Measurements from ENCODE around the gene EVL.
"Not testable (repeated sequence)": the region's sequence is repeated elsewhere in the genome, so short reads cannot be mapped to it uniquely, and the experiment has no call there.

EVL gene

DNA sequence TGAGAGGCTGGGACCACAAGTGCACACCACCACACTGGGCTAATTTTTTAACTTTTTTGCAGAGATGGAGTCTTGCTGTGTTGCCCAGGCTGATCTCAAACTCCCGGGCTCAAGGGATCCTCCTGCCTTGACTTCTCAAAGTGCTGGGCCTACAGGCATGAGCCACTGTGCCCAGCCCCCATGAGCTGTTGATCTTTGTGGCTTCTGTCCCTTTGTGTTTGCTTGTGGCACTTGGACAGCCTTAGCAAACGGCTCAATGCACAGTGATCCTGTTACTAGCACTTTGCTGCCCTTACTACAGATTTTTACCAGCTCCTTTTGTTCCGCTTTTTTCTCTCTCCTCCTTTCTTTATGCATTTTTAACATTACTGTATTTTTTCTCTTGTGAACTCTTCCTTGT, 25.3 kb upstream of the EVL start:
- DNase-seq = no peak

DNA sequence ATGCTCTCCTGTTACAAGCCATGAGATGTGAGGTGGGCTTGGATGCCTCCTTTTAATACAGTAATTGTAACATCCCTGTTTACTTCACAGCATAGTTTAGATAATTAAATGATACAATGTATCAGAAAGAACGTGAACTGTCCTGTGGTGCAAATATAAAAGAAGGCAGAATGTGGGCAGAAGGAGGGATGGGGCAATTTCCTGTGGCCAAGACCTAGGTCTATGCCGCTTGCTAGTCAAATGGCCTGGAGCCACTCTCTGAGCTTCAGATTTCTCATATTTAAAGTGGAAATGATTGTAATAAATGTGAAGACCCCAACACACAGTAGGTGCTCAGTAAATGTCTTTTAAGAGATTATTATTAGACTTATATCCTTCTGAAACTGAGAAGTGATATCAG, 24.0 kb upstream of the EVL start:
- DNase-seq = no peak

DNA sequence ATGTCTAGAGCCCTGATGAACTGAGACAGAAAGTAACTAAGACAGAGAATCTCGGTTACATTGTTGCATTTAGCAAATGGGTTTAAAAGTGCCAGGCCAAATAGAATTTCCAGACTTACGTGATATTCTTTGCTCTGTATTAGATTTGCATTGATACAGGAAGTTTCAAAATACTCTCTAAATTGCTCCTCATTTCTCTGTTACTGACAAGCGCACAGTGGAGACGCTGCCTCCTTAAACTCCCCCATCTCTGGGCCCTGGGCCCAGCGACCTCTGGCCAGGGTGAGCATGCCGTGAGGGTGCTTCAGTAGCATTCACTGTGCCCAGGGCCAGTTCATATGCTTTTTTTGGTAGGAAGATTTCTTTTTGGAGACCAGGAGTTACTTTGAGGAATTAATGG, 22.9 kb upstream of the EVL start:
- DNase-seq = no peak

DNA sequence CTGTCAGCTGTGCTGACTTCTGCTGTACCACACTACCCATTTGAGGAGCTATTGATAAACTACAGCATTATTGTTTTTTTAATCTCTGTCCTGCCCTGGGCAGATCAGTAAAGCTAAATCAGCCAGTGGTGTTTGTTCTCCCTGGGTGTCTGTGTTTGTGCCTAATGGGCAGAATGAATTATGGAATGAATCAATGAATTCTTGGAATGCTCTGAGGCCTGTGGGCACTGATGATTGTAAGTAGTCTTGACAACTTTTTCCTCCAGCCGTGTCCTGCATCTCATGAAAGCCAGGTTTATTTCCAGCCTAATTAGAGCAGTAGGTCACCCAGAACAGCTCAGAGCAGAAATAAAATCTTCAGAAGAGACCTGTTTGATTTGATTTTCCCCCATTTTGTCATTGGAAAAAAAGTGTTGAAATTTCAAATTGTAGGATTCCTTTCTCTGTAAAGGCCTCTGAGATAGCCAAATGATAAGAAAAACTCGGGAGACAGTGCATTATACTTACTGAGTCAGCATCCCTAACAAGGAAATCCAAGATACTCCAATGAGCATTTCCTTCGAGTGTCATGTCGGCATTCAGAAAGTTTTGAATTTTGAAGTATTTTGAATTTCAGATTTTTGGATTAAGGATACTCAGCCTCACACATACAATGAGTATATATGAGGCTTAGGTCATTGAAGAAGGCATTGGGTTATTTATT, 19.4 kb upstream of the EVL start:
- no peak for DNase-seq

DNA sequence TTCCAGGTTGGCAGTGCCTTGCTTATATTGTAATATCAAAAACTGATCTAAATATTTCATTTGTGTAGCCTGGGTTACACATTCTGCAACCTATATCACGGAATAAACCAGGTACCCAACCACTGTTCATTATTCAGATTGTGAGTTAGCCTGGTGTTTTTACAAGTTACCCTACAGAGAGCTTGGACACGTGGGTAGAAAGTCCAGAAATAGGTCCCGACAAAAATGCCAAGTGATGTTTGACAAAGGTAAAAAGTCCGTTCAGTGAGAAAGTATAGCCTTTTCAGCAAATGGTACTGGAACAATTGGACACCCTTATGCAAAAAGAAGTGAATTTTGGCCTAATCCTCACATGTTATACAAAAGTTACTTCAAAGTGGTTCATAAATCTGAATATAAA, 17.6 kb upstream of the EVL start:
- no peak for DNase-seq

DNA sequence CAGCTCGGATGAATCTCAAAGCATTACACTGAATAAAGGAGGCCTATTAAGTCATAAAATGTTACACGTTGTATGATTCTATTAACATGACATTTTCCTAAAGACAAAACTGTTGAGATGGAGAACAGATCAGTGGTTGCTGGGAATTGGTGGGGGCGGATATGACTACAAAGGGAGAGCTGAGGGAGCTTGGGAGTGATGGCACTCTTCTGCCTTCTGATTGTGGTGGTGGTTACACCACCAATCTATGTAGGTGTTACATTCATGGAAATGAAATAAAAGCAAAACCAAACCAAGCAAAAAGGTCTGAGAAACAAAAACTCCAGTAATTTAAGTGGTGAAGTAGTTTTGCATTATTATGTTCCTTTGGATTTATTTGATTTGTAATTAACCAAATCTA, 16.4 kb upstream of the EVL start:
- no peak for DNase-seq

DNA sequence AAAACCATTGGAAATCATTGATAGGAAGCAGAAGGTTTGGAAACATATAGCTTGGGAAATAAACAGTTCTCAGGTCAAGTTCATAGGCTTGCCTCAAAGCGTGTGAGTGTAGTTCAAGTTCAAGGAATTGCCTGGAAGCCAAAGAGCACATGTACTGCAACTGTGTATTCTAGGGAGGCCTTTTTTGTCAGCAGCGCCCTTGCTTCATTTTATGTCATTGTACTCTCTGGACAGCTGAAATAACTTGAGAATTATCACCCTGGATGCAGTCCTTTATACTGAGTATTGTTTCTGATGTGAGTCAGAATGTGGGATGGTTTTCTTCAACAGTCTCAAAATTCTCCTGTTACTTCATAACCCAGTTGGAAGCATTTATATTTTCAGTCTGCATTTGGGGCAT, 16.0 kb upstream of the EVL start:
- no peak for DNase-seq

DNA sequence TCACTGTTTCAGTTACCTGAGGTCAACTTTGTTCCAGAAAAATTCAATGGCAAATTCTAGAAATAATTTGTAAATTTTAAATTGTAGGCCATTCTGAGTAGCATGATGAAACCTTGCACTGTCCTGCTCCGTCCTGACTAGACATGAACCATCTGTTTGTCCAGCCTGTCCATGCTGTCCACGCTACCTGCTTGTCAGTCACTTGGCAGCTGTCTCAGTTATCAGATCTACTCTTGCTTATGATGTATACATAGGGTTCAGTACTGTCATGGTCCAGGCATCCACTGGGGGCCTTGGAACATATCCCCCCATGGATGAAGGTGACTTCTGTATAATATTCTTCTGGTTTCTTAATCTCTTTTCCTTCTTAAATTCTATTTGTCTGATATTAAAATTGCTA, 14.1 kb upstream of the EVL start:
- DNase-seq = no peak

DNA sequence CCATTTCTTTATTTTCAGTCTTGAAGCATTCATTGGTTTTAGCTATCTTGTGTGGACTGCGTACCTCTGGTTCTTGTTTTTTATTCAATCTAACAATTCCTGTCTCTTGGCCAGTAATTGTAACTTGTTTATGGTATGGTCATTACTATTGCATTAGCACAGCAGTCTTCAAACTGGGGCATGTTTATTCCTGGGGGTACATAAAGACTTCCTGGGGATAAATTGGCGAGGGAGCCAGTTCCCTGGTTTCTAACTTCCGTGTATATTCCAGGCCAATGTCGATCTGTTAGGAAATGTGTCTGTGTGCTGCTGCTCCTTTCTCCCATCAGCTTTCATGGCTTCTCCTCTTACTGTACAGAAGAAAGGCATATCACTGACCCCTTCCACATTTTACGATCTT, 13.7 kb upstream of the EVL start:
- no peak for DNase-seq

DNA sequence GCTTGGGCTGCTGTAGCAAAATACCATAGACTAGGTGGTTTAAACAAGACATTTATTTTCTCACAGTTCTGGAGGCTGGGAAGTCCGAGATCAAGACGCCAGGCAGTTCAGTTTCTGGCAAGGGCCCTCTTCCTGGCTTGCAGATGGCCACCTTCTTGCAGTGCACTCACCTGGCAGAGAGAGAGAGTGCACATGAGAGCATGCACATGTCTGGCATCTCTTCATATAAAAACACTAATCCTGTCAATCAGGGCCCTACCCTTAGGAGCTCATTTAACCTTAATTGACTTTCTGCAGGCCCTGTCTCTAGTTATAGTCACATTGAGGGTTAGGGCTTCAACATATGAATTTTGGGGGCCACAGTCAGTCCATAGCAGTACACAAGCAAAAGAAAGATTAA, 12.4 kb upstream of the EVL start:
- no peak for DNase-seq

DNA sequence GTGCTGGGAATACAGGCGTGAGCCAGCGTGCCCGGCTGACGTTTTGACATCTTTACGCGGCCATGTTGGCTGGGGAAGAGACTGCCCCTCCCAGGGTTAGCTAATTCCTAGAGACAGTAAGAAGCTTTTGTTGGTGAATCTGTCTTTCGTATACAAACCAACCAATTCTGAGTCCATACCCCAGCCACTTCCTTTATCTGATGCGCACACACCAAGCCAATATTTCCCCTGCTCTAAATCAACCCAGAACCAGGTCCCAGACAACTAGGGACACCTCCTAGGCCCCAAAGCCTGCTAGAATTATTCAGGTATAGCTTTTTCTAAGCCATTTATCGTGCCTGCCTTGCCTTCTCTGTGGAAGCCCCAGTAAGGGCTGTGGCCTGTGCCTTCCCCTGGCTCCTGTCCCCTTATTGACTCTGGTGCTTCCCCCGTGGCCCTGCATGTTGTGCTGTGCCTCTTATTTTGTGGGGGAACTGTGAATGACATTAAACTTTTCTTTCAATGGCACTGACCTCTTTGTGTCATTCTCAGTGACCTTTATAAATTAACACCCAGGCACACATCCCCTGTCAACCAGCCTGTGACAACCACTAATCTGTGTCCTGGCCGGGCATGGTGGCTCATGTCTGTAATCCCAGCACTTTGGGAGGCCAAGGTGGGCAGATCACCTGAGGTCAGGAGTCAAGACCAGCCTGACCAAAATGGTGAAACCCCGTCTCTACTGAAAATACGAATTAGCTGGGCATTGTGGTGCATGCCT, 10.7 kb upstream of the EVL start:
- no peak for DNase-seq

DNA sequence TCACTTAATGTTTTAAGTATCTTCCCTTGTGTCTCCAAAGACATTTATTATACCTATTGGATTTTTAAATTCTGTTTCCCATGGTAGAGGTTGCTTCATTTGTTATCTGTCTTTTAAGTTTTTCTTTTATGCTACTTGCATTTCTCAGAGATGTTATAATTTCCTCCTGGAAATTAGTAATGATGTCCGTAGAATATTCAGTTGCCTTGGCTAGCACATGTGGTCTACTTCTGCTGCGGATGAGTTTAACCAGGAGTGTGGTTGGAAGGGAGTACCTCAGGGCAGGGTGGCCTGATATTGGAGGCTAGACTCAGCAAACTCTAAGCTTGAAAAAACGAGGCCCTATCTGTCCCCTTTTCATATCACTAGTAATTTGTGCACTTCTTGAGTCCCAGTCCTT, 8.8 kb upstream of the EVL start:
- DNase-seq = no peak

DNA sequence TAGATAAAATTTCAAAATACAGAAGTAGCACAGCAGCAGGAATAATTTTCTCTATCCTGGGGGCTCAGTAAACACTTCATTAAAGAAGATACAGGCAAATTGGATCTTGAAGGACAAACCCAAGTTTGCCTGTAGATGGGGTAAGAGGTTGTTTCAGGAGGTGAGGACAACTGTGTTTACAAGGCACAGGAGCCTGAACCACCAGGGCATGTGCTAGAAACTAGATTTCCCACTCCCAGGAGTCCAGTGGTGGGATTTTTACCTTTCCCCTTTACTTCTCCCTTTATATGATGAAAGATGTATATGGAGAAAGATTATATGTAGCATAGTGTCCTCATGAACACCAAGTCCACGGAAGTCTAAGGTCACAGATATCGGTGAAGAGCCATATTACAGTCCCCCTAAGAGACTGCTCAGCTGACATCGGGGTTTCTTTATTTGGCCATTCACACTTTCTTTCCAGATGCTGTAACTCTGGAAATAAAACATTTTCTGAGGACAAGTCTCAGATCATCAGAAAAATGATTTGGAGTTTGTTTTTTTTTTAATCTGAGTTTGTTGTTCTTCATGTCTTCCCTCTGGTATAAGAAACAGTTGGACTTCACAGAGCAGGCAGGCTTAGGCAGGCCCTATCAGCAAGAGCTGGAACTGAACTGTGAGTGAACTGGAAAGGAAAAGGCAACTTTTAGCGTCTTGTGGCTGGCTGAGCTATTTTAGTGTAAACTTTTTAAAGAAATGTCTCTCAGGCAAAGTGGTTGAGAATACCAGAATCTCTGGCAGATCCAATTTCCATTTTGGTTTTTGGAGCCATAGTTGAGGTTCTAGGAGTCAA, 8.0 kb upstream of the EVL start:
- no peak for DNase-seq

DNA sequence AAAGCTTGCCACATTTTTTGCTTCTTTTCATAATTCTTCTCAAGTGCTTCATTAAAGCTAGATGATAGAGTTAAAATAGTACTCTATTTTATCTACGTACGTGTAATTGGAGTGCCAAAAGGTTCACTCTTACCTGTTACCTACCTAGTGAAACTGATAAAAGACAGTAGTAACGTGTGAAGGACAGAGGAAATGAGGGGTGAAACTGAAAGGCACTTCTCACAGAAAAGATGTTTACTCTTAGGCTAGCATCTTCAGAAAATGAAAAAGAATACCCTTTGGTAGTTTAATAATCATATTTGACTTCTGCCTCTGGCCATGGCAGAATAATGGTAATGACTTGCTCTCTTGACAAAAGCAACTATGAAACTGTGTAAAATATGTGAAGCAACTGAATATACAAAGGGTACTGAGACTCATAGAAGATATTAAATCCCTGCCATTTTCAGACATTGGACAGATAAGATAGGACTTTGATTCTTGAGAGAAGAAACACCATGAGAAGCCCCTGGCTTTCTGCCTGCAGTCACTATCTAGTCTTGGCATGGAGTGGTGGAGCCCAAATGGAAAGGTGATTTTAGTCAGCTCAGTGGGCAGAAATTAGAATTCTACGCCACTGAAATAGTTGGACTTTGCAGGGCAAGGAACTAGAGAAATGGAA, 6.3 kb upstream of the EVL start:
- no peak for DNase-seq

DNA sequence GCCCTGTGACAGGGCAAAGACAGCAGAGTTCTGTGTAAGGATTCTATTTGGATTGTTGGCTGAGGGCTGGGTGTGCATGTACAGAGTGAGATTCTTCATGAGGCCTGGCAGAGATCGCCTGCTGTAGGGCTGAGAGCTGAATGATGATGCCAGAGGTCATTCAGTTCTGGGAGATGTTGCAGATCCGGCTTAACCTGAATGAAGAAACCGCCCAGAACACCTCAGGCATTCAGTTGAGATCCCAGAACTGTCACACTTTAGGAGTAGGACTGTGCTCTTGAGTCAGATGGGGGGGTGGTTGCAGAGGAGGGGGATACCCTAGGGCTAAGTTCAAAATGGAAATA, 5.8 kb upstream of the EVL start:
- DNase-seq = no peak

DNA sequence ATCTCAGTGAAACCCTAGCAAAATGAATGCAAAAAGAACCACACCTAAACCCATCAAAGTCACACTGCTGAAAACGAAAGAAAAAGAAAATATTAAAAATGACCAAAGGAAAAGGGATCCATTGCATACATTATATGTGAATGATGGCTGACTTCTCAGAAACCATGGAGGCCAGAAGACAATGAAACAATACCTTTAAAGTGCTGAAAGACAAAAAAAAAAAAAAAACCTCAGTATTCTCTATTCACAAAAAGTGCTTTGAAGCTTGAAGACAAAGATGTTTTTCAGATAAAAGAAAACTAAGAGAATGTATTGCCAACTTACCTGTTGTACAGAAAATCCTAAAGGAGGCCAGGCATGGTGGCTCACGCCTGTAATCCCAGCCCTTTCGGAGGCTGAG, 4.5 kb upstream of the EVL start:
- DNase-seq = no peak

DNA sequence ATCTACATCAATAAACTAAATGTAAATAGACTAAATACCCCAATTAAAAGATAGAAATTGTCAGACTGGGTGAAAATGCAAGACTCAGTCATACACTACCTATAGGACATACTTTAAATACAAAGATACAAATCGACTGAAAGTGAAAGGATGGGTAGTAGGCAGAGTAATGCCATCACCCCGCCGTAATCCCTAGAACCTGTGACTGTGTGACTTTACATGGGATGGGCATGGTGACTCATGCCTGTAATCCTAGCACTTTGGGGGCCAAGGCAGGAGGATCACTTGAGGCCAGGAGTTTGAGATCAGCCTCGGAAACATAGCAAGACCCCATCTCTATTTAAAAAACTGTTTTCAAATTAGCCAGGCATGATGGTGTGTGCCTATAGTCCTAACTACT, 2.6 kb upstream of the EVL start:
- no peak for DNase-seq

DNA sequence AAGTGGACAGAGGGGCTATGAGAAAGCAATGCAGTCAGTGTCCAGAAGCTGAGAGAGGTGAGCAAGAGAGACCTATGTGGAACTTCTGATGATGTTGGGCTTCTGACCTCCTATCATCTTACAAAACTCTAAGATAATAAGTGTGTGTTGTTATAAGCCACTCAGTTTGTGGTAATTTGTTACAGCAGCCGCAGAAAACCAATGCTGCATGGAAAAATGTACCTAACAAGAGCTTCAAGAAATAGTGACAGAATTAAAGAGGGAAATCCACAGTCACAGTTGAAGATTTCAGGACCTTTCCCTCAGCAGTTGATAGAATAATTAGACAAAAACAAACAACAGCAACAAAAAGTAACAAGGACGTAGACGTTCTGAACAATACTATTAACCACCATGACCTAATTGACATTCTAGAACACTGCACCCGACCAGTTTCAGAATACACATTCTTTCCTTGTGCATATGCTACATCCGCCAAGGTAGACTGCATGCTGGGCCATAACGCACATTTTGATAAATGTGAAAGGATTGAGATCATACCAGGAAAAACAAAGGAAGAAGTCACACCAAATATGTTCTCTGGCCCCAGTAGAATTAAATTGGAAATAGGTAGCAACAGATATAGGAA, 1.8 kb upstream of the EVL start:
- DNase-seq = no peak

DNA sequence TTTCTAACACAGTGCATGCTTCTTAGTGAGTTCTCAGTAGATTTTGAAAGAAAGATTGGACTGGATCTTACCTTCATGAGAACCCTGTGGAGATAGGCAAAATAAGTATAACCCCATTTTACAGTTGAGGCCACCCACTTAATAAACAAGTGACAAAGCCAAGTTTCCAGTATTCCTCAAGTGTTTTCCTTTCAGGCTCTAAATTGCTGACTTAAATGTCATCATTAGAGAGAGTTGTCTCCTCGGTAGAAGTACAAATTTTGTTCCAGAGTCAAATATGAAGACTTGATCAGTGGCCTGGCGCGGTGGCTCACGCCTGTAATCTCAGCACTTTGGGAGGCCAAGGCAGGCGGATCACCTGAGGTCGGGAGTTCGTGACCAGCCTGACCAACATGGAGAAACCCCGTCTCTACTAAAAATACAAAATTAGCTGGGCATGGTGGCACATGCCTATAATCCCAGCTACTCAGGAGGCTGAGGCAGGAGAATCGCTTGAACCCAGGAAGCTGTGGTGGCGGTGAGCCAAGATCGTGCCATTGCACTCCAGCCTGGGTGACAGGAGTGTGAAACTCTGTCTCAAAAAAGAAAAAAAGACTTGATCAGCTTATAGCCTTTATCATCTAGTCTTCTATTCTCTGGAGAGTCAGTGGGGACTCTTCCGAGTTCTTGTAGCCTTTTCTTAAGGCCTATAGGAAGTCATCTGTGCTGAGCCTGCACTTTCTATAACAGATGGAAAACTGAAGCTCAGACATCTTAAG, 708 bp upstream of the EVL start:
- DNase-seq = not testable (repeated sequence)

DNA sequence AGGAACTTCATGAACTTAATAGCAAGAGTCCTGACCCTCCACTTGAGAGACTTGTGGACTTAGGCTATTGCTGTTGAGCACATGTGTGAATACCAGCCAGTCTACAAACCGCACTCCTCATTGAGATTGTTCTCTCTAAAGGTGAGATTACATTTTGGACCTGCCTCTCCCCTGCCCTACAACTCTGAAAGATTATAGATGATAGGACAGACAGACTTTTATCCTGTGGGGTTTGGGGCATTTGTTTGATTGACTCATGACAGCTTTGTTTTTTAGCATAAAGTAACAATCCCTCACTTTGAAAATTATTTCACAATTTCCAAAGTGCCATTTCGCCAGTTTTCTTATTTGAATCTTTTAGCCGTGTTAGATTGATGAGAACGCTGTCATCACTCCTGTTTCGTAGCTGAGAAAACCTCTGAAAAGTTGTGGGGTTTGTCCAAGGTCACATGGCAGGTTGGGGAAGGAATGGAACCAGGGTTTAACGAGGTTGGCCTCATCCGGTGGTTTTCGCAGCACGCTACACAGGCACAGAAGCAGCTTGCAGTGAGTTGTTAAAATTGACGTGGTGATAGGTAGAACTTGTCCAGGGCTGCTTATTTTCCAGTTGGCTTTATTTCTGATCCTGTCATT, 836 bp downstream of the EVL start:
- DNase-seq = no peak

DNA sequence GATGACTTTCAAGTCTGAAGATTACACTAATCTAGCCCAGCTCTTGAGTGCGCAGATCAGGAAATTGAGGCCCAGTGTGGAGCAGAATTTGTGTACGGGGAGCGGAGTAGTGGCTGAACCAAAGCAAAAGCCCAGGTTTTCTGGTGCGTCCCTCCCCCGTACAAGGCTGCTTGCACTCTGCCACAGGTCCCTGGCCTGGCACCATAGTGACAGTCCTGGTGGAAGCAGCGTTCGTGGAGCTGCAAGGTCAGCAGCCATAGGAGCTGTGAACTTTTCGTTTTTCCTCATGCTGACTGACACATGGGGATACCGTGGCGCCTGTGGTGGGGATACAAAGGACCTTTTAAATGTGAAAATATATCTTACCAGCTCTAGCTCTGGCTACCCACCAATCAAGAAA, 1.7 kb downstream of the EVL start:
- DNase-seq = no peak

DNA sequence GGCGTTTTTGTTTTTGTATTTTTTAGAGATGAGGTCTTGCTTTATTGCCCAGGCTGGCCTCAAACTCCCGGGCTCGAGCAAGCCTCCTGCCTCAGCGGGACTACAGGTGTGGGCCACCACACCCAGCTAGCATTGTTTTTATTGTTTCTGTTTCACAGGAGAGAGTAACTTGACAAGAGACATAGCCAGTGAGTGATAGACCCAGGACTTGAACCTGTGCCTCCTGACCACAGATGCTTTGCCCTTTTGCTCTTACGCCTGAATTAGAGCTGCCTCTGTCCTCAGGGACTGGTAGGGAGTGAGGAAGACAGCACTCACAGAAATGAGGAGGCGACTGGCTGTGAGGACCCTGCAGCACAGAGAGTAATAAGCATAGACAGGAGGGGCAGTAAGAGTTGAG, 2.3 kb downstream of the EVL start:
- no peak for DNase-seq

Data from NCI-H2029 treated with DMSO at 0.1 percent for 48 hours (cell line).